Measurements from ENCODE around the gene USF3.

USF3 gene

GRCh38 chr3:113719758-113720157, 23.3 kb upstream of the USF3 start:
- POLR2A ChIA-PET: no interaction called here
- no peak for DNase-seq (ENCODE audit: low read depth, low spot score)
- no peak for TF ChIP-seq CTCF (IDR thresholded peaks at IDR 0.05; ENCODE audit: insufficient read depth, low read length, missing control alignments)
- CTCF ChIA-PET: interaction anchor here (1.2 to 3.5 kb wide), 3 partner anchors 17 to 25 kb away, joined by 3 to 22 read pairs (median 11); no protein-coding TSS in a partner anchor
- H3K4me3 ChIP-seq (ENCODE audit: low read depth, low read length): no peak overlapping the region

GRCh38 chr3:113719294-113719693, 22.9 kb upstream of the USF3 start:
- POLR2A ChIA-PET: no interaction called here
- TF ChIP-seq CTCF (IDR thresholded peaks at IDR 0.05; ENCODE audit: insufficient read depth, low read length, missing control alignments): no peak
- DNase-seq (ENCODE audit: low read depth, low spot score): no peak
- CTCF ChIA-PET: interaction anchor here (1.2 to 3.5 kb wide), 3 partner anchors 11 to 21 kb away, joined by 3 to 22 read pairs (median 4); no protein-coding TSS in a partner anchor
- H3K4me3 ChIP-seq (ENCODE audit: low read depth, low read length): no peak overlapping the region

GRCh38 chr3:113717818-113718217, 21.4 kb upstream of the USF3 start:
- ChIA-PET CTCF (interaction anchor here (1.8 kb wide), 1 partner anchor 18 kb away, joined by 6 read pairs; no protein-coding TSS in a partner anchor), POLR2A (no interaction called here)
- no peak for DNase-seq (ENCODE audit: low read depth, low spot score)
- TF ChIP-seq CTCF (IDR thresholded peaks at IDR 0.05; ENCODE audit: insufficient read depth, low read length, missing control alignments): no peak
- H3K4me3 ChIP-seq (ENCODE audit: low read depth, low read length): no peak overlapping the region

GRCh38 chr3:113717308-113717707, 20.9 kb upstream of the USF3 start:
- DNase-seq (ENCODE audit: low read depth, low spot score): no peak
- H3K4me3 ChIP-seq (ENCODE audit: low read depth, low read length): no peak overlapping the region
- POLR2A ChIA-PET: no interaction called here
- no peak for TF ChIP-seq CTCF (IDR thresholded peaks at IDR 0.05; ENCODE audit: insufficient read depth, low read length, missing control alignments)
- CTCF ChIA-PET: interaction anchor here (1.8 kb wide), 1 partner anchor 19 kb away, joined by 6 read pairs; no protein-coding TSS in a partner anchor

GRCh38 chr3:113714702-113715101, 18.3 kb upstream of the USF3 start:
- DNase-seq (ENCODE audit: low read depth, low spot score): no peak
- ChIA-PET CTCF (interaction anchor here (2.0 kb wide), 1 partner anchor 21 kb away, joined by 8 read pairs; no protein-coding TSS in a partner anchor), POLR2A (no interaction called here)
- no peak overlapping the region for H3K4me3 ChIP-seq (ENCODE audit: low read depth, low read length)
- no peak for TF ChIP-seq CTCF (IDR thresholded peaks at IDR 0.05; ENCODE audit: insufficient read depth, low read length, missing control alignments)

GRCh38 chr3:113712129-113712528, 15.7 kb upstream of the USF3 start:
- H3K4me3 ChIP-seq (ENCODE audit: low read depth, low read length): no peak overlapping the region
- no peak for DNase-seq (ENCODE audit: low read depth, low spot score)
- TF ChIP-seq CTCF (IDR thresholded peaks at IDR 0.05; ENCODE audit: insufficient read depth, low read length, missing control alignments): no peak
- POLR2A ChIA-PET: no interaction called here
- CTCF ChIA-PET: interaction anchor here (0.6 to 1.4 kb wide), 2 partner anchors 18 to 24 kb away, joined by 3 to 4 read pairs; no protein-coding TSS in a partner anchor

Measured in AG04449 (cell line).